Activated T-cell treated with anti-CD3 and anti-CD28 coated beads for 1 hour (primary cell): ENCODE data around the gene GYS2.

Source experiments
- DNase-seq: peaks from one replicate; pipeline ENCODE4 v3.0.0-alpha.2; 2020; ENCODE audit warnings: low read depth

The GYS2 gene

DNA sequence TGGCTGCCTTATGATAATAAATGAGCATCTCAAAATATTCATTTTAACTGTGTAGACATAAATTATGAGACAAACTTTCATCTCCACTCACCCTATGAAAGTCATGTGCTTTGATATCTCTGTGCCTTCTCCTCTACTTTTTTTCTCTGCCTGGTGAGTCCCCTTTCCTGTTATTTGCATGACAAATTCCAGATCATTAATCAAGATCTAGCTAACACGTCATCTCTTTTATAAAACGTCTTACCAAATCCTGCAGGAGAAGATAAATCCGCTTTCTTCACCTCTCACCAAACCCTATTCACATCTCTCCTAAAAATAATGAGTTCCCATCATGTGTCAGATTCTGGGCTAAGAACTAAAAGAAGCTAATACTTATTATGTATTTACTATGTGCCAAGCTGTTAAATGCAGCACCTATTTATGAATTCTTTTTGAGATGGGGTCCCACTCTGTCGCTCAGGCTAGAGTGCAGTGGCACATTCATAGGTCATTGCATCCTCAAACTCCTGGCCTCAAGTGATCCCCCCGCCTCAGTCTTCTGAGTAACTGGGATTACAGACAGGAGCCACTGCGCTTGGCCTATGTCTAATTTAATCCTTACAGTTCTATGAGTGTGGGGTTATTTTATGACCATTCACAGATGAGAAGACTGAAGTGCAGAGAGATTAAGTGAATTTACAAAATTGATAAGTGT, 51.9 kb downstream of the GYS2 start:
- DNase-seq = no peak

DNA sequence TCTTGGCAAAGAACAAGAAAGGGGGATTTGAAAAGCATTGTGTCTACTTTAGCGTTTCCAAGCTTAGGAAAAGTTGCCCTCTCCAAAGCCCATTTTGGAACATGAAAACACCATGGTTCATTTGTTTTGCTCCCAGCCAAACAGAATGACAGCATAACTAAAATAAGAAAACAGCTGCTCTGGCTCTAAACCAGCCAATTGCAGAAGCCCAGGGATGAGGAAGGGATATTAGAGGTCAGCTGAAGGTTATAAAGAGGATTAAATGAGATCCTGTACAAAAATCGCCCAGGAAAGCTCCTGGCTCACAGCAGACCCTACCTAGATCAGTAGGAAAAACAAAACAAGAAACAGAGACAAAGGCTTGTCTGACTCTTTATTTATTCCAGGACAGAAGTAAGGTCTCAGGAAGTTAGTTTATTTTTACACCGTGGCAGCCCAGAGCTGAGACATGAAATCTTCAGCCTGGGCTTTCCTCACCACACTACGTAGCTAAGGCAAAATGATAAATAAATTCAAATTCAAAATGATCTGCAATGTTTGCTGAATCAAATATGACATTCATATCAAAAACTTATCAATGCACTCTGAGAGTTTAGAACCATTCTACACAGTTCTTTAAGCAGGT, 52.7 kb downstream of the GYS2 start:
- no peak for DNase-seq

DNA sequence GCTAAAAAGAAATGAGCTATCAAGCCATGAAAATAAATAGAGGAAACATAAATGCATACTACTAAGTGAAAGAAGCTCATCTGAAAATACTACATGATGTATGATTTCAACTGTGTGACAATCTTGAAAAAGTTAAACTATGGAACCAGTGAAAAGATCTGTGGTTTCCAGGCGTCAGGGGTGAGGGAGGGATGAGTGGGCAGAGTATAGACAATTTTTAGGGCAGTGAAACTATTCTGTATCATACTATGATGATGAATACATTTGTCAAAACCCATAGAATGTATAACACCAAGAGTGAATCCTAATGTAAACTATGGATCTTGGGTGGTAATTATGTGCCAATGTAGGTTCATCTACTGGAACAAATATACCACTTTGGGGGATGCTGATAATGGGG, 57.2 kb downstream of the GYS2 start:
- no peak for DNase-seq

- DNase-seq = no peak
Measured at GRCh38 chr12:21546716-21547115, 57.9 kb downstream of the GYS2 start.

GRCh38 chr12:21545557-21545956, 59.1 kb downstream of the GYS2 start:
- no peak for DNase-seq

DNA sequence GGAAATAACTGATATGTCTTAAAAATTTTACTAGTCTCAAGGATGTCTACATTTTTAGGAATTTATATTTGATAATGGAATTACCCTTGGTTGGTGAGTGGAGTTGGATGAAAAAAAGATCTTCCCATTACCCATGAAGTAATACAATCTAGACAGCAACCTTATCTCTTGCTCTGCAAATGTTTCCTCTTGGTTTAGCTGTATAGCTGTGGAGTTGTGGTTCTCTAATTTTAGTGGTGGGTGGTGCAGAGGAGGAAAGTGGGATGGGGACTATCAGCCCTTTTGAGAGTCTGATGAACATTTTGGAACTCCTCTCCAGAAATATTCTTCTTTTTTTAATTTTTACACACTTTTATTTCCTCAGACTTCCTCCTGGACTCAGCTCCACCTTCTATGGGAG, 61.5 kb downstream of the GYS2 start:
- no peak for DNase-seq

DNA sequence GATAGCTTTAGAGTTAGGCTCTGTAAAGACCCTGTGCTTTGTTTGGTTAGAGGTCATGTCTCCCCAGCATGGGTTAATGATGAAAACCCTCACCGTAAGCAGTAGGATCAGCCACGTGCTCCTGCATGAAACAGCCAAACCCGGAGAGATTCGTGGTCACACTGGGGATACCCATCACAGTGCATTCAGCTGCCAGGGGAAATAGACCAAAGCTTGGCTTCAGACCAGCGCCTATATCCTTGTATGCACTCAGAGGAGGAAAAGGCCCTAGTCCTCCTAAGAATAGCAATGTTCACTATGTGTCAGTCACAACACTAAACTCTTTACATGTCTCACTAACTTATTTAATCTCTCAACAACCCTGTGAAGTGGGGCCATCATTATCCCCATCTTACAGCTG, 62.2 kb downstream of the GYS2 start:
- no peak for DNase-seq

DNA sequence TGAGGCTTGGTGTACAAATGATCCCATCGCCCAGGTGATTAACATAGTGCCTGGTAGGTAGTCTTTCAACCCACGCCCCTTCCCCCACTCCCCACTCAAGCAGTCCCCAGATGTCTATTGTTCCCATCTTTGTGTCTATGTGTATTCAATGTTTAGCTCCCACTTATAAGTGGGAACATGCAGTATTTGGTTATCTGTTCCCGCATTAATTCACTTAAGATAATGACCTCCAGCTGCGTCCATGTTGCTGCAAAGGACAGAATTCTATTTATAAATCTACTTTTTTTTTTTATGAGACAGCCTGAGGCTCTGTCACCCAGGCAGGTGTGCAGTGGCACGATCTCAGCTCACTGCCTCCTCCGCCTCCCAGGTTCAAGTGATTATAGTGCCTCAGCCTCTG, 62.9 kb downstream of the GYS2 start:
- no peak for DNase-seq

DNA sequence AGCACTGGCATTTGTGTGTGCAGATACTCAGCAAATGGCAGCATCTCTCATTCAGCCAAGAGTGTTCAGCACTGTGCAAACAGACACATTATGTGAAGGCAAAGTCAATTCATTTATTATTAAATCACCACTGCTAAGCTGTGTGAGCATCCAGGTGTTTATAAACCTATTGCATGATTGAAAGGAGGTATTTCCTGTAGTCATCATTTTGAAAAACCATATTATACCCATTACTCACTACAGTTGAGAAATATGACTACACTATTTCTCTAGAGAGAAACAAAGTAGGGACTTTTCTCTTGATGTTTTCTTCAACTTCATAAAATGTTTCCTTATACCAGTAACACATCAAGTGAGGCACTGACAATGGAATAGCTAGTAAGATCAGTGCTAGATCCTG, 64.8 kb downstream of the GYS2 start:
- no peak for DNase-seq

GRCh38 chr12:21538061-21538653, 66.5 kb downstream of the GYS2 start:
- DNase-seq = no peak

DNA sequence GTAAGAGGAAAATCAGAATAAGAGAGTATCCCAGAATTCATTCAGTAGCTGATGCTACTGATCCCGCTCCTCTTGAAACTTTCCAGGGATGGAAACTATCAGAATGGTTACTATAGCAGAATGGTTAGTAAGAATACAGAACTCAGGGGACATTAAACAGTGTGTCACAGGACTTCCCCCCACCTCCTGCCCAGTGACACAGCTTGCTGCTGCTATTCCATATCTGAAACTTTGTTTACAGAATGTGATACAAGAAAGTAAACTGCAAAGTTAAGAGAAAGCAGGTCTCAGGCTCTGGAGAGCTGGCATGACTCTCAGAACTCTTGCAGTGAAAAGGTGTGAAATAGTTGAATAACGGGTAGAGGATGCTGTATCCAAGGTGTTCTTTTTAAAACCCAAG, 75.2 kb downstream of the GYS2 start:
- DNase-seq = no peak

- DNase-seq = no peak
Measured at GRCh38 chr12:21528953-21529352, 75.7 kb downstream of the GYS2 start.

DNA sequence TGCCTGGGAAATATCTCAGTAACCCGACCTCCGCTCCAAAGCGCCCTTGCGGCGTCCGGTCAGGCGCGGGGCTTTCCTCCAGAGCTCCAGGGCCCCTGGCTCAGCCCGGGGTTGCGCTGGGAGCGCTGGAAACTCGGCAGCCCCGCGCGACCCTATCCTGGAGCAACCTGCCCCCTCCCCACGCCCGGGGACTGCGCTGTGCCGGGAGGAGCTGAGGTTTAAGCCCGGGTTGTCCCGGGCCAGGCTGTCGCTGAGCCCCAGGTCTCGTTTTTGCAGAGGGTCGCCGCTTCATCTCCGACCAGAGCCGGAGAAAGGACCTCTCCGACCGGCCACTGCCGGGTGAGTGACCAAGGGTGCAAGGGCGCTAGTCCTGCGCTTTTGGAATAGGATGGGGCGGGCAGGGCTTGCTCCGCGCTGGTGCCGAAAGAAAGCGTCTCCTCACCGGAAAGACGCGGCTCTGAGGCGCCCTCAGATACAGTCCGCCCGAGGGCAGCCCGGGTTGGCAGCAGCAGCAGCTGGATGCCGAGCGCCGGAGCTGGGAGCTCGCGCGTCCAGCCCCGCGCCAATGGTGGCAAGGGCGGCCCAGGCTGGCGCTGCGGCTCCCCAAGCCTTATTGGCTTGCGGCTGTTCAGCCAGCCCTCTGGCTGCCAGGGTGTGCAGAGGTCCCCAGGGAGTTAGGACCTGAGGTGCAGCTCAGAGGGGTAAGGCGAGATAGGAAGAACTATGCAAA, 77.0 kb downstream of the GYS2 start:
- peak; percentile 38 for DNase-seq

DNA sequence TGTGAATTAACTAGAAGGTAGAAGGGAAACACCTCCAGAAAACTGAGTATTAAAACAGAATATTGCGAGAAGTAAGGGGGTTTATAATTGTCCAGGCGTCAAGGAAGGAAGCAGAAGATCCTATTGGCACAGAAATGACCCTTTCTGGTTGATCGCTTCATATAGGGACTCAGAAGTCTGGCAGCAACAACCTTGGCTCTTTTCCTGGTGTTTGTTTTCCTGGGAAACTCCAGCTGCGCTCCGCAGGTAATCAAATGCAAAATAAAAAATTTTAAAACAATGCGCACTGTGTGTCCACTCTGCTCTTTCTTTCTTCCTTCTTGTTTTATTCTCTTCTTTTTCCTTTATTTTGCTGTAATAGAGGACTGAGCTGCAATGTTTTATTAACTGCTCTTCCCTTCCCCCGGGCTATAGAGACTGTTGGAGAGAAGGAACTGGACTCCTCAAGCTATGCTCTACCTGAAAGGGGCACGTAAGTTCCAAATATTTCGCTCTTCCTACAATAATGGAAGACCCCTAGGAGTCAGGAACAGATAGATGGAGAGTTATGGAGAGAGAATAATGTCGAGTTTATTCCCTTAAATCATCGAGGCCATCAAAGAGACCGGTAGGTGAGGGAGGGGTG, 77.8 kb downstream of the GYS2 start:
- no peak for DNase-seq

DNA sequence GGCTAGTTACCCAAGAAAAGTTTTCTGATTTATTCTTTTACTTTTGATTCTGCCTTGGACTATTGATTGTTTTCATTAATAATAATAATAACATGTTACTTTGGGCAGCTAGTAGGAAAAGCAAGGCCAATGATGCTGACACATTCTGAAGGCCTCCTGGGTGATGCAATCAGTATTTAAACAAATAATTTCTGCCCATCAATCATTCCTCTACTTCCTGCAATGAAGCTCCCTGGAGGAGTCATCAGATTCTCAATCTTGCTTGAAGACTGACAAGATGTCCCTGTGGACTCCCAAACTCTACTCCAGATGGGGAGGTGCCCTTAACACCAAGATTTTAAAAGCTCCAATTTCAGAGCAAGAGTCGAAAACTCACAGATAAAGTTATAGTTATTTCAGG, 78.6 kb downstream of the GYS2 start, which contains the start of gene SPX:
SPX (plus strand) TSS at position 244 of the 400 bp plus-strand sequence. CDS start 177 bp downstream, outside the sequence.
- no peak for DNase-seq

DNA sequence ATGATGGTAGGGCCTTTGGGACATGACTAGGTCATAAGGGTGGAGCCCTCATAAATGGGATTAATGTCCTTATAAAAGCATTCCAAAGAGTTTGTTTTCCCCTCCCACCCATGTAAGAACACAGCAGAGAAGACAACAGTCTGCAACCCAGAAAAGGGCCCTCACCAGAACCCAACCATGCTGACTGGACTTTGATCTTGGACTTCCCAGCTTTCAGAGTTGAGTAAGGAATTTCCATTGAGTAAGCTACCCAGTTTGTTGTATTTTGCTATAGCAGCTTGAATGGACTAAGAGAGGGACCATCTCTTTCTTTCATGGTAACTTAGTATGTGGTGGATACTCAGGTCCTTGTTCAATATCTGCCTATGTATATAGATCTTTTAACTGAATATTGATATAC, 81.5 kb downstream of the GYS2 start:
- no peak for DNase-seq

- DNase-seq = no peak
Measured at GRCh38 chr12:21521541-21521940, 83.1 kb downstream of the GYS2 start.

GRCh38 chr12:21518451-21518850, 86.2 kb downstream of the GYS2 start:
- DNase-seq = no peak

GRCh38 chr12:21516281-21516680, 88.4 kb downstream of the GYS2 start:
- DNase-seq = no peak

- DNase-seq = no peak
Measured at GRCh38 chr12:21509768-21510167, 94.9 kb downstream of the GYS2 start.

DNA sequence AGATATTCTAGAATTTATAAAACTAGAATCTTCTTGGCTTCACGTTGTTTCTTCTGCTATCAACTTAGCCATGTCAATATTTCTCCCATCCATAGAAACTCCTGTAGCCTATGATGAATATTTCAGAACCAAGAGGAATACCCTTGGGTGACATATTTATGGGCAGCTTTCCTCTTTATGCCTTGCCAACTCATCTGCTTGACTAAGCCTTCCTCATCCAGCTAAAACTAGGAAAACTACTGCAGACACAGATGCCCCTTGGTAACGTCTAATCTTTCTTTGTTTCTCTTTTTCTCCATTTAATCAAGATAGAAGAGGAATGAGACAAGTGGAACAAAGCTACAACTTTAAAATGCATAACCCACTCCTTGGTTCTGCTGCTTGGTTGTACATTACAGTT, 96.8 kb downstream of the GYS2 start:
- DNase-seq = no peak

DNA sequence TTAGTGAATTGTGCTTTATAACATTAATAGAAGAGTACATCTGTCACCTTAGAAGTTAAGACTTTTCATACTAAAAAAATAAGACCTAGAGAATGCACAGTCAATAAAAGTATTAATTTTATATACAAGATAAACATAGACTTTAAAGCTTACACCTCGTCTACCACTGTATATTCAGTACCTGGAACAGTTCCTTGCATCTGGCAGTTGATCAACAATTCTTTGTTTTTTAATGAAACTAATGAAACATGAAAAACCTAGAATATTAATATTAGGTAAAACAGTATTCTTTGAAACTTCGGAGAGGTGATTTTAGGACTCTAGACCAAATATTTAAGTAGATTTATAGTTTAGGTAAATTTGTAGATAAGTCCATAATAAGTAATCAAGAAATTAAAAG, 98.8 kb downstream of the GYS2 start:
- DNase-seq = no peak
